Measurements from ENCODE around the gene CLEC7A.

CLEC7A gene

GRCh38 chr12:10140001-10140400 lies 10.0 kb upstream of the CLEC7A start:
- peak; percentile 63 for DNase-seq (ENCODE audit: low spot score)

- no peak for DNase-seq (ENCODE audit: low spot score)
Measured at GRCh38 chr12:10136637-10137205, 6.7 kb upstream of the CLEC7A start.

- DNase-seq (ENCODE audit: low spot score): no peak
Measured at GRCh38 chr12:10135126-10135525, 5.1 kb upstream of the CLEC7A start.

GRCh38 chr12:10132850-10133370 lies 2.9 kb upstream of the CLEC7A start:
- no peak for DNase-seq (ENCODE audit: low spot score)

GRCh38 chr12:10131111-10131690 lies 1.2 kb upstream of the CLEC7A start:
- no peak for DNase-seq (ENCODE audit: low spot score)

GRCh38 chr12:10128687-10129086 lies 1.3 kb downstream of the CLEC7A start:
- no peak for DNase-seq (ENCODE audit: low spot score)

- DNase-seq (ENCODE audit: low spot score): no peak
Measured at GRCh38 chr12:10126413-10126812, 3.6 kb downstream of the CLEC7A start.

- DNase-seq (ENCODE audit: low spot score): no peak
Measured at GRCh38 chr12:10122689-10123088, 7.3 kb downstream of the CLEC7A start.

GRCh38 chr12:10121278-10121677 lies 8.7 kb downstream of the CLEC7A start:
- no peak for DNase-seq (ENCODE audit: low spot score)

GRCh38 chr12:10119066-10119465 lies 10.9 kb downstream of the CLEC7A start:
- no peak for DNase-seq (ENCODE audit: low spot score)

GRCh38 chr12:10115890-10116289 lies 14.1 kb downstream of the CLEC7A start:
- no peak for DNase-seq (ENCODE audit: low spot score)

- no peak for DNase-seq (ENCODE audit: low spot score)
Measured at GRCh38 chr12:10115311-10115710, 14.7 kb downstream of the CLEC7A start.

GRCh38 chr12:10113920-10114319 lies 16.1 kb downstream of the CLEC7A start:
- DNase-seq (ENCODE audit: low spot score): no peak

GRCh38 chr12:10113075-10113474 lies 16.9 kb downstream of the CLEC7A start:
- no peak for DNase-seq (ENCODE audit: low spot score)

- no peak for DNase-seq (ENCODE audit: low spot score)
Measured at GRCh38 chr12:10111451-10111850, 18.5 kb downstream of the CLEC7A start.

GRCh38 chr12:10110256-10110844 lies 19.6 kb downstream of the CLEC7A start:
- no peak for DNase-seq (ENCODE audit: low spot score)

- no peak for DNase-seq (ENCODE audit: low spot score)
Measured at GRCh38 chr12:10102322-10102721, 27.7 kb downstream of the CLEC7A start.

- no peak for DNase-seq (ENCODE audit: low spot score)
Measured at GRCh38 chr12:10101648-10102220, 28.3 kb downstream of the CLEC7A start.

GRCh38 chr12:10101042-10101579 lies 28.9 kb downstream of the CLEC7A start:
- peak; percentile 77 for DNase-seq (ENCODE audit: low spot score)

- peak; percentile 33 for DNase-seq (ENCODE audit: low spot score)
Measured at GRCh38 chr12:10098791-10099190, 31.2 kb downstream of the CLEC7A start, which contains the start of gene CLEC1A. CLEC1A (minus strand) TSS chr12:10098985; CDS start chr12:10098922, 63 bp downstream.

GRCh38 chr12:10097521-10097920 lies 32.5 kb downstream of the CLEC7A start:
- DNase-seq (ENCODE audit: low spot score): no peak

- DNase-seq (ENCODE audit: low spot score): no peak
Measured at GRCh38 chr12:10095971-10096370, 34.0 kb downstream of the CLEC7A start.

Measured in AG20443 (cell line).